ENCODE data around the gene MME. TPM values are rescaled to one million over a fixed set of nuclear protein-coding genes. Genes with fewer than 3 reads are reported as not detected.

MME gene
- total RNA-seq, 2 donors from 2014 or later = 3.4 to 11.2 TPM

GRCh38 chr3:155052470-155052869 is 27.6 kb upstream of the MME start:
- Histone ChIP-seq H3K4me3 (no peak overlapping the region), H3K9me3 (no peaks in the 10 kb centered on the region), H3K4me1 (no peaks in the 10 kb centered on the region), H3K27me3 (no peaks in the 10 kb centered on the region), H3K27ac (no peak overlapping the region), H3K36me3 (replicated peaks in 1 of 2; ENCODE audit: insufficient read depth in 1 of 2, low read depth in 2 of 2) (no peaks in the 10 kb centered on the region)
- TF ChIP-seq POLR2A (IDR thresholded peaks at IDR 0.05) (no peak), CTCF (IDR thresholded peaks at IDR 0.05) (no peak)
- ATAC-seq (no peak), DNase-seq (no peak)
- intact Hi-C loops (cut with DNase I) = no loop called here
- WGBS, 2 donors = 55 to 67% methylated on average over 2 of the region's 2 CpGs

- Histone ChIP-seq H3K4me3 (no peak overlapping the region), H3K27ac (no peak overlapping the region), H3K36me3 (replicated peaks in 1 of 2; ENCODE audit: insufficient read depth in 1 of 2, low read depth in 2 of 2) (no peaks in the 10 kb centered on the region), H3K9me3 (no peaks in the 10 kb centered on the region), H3K27me3 (no peaks in the 10 kb centered on the region), H3K4me1 (no peaks in the 10 kb centered on the region)
- no peak for ATAC-seq
- no peak for DNase-seq
- TF ChIP-seq POLR2A (IDR thresholded peaks at IDR 0.05) (no peak), CTCF (IDR thresholded peaks at IDR 0.05) (no peak)
- WGBS, 2 donors = 40 to 65% methylated on average over 1 of the region's 1 CpG
- intact Hi-C loops (cut with DNase I) = no loop called here
These were observed 26.4 kb upstream of the MME start for GRCh38 chr3:155053756-155054155.

GRCh38 chr3:155064920-155065319 is 15.2 kb upstream of the MME start:
- H3K27ac ChIP-seq = no peak overlapping the region
- H3K4me3 ChIP-seq = no peak overlapping the region
- H3K27me3 ChIP-seq = no peaks in the 10 kb centered on the region
- intact Hi-C loops (cut with DNase I) = no loop called here
- no peak for DNase-seq
- 44 to 55% methylated on average over 1 of the region's 1 CpG for WGBS, 2 donors
- H3K9me3 ChIP-seq = no peaks in the 10 kb centered on the region
- no peaks in the 10 kb centered on the region for H3K36me3 ChIP-seq (replicated peaks in 1 of 2; ENCODE audit: insufficient read depth in 1 of 2, low read depth in 2 of 2)
- H3K4me1 ChIP-seq = no peaks in the 10 kb centered on the region
- no peak for TF ChIP-seq POLR2A (IDR thresholded peaks at IDR 0.05)
- TF ChIP-seq CTCF (IDR thresholded peaks at IDR 0.05) = no peak
- ATAC-seq = no peak

GRCh38 chr3:155065537-155065936 is 14.6 kb upstream of the MME start:
- no peak for ATAC-seq
- no peak for DNase-seq
- Histone ChIP-seq H3K27me3 (no peaks in the 10 kb centered on the region), H3K36me3 (replicated peaks in 1 of 2; ENCODE audit: insufficient read depth in 1 of 2, low read depth in 2 of 2) (no peaks in the 10 kb centered on the region), H3K27ac (no peak overlapping the region), H3K9me3 (no peaks in the 10 kb centered on the region), H3K4me1 (no peaks in the 10 kb centered on the region), H3K4me3 (no peak overlapping the region)
- intact Hi-C loops (cut with DNase I) = no loop called here
- TF ChIP-seq POLR2A (IDR thresholded peaks at IDR 0.05) (no peak), CTCF (IDR thresholded peaks at IDR 0.05) (no peak)

GRCh38 chr3:155069729-155070128 is 10.4 kb upstream of the MME start:
- DNase-seq = no peak
- TF ChIP-seq CTCF (IDR thresholded peaks at IDR 0.05) (no peak), POLR2A (IDR thresholded peaks at IDR 0.05) (no peak)
- H3K9me3 ChIP-seq = no peaks in the 10 kb centered on the region
- intact Hi-C loops (cut with DNase I) = no loop called here
- H3K36me3 ChIP-seq (replicated peaks in 1 of 2; ENCODE audit: insufficient read depth in 1 of 2, low read depth in 2 of 2) = no peaks in the 10 kb centered on the region
- H3K4me3 ChIP-seq = no peak overlapping the region
- 48 to 68% methylated on average over 3 of the region's 3 CpGs for WGBS, 2 donors
- no peak for ATAC-seq
- H3K4me1 ChIP-seq = no peaks in the 10 kb centered on the region
- H3K27ac ChIP-seq = no peak overlapping the region
- H3K27me3 ChIP-seq = no peaks in the 10 kb centered on the region

Data from body of pancreas (tissue), 4 donors.